Endothelial cell of umbilical vein (primary cell): ENCODE data around the gene C7orf33. TPM values are rescaled to one million over a fixed set of nuclear protein-coding genes. Genes with fewer than 3 reads are reported as not detected.

ENCODE experiments used
- BruUV-seq: library from RNA; stranded (reverse); fragments of 400-500 nt; replicated peaks from 2 replicates; lab custom pipeline; 2021; lab: Mats Ljungman, UMichigan
- CTCF ChIA-PET: fragments of 300-600, 350-600 bp; sonication (Branson Sonifier 250); formaldehyde crosslinking; loops from one replicate; lab custom pipeline; 2021; ENCODE audit warnings: antibody characterized with exemption, inconsistent platforms; lab: Charles Lee
- POLR2A ChIA-PET: fragments of 300-600, 350-600 bp; sonication (Branson Sonifier 250); formaldehyde crosslinking; loops from one replicate; lab custom pipeline; 2021; ENCODE audit warnings: antibody characterized with exemption, inconsistent platforms; lab: Charles Lee
- DNase-seq: peaks from one replicate; pipeline ENCODE4 v3.0.0-alpha.2; 2011; ENCODE audit warnings: low read depth, low spot score
- FAIRE-seq: peaks from 2 replicates; lab custom pipeline; 2011; peaks lifted over from hg19 to GRCh38; lab: Jason Lieb, UNC
- H2AFZ ChIP-seq: 2 replicates; pipeline ENCODE4 v1.6.0; 2012; ENCODE audit warnings: low read depth, low read length, control low read depth, inconsistent platforms
- H3K27ac ChIP-seq: 2 replicates; pipeline ENCODE4 v1.5.1; 2011; ENCODE audit warnings: low read depth, mild to moderate bottlenecking, control low read depth, low read length, moderate library complexity; ENCODE audit not compliant: insufficient read depth
- H3K27me3 ChIP-seq, 2 experiments: 2 replicates each; pipeline versions ENCODE4 v1.6.0 to v1.6.1; 2011; ENCODE audit warnings: low read length in 2 of 2, mixed read lengths in 1 of 2; ENCODE audit not compliant: control insufficient read depth in 2 of 2, insufficient read depth in 2 of 2
- H3K36me3 ChIP-seq, 2 experiments: 2 replicates in 1 of 2; 3 replicates in 1 of 2; pipeline ENCODE4 v1.5.1; 2011; ENCODE audit warnings: low read length in 2 of 2, mild to moderate bottlenecking in 1 of 2, moderate library complexity in 1 of 2; ENCODE audit not compliant: control insufficient read depth in 2 of 2, insufficient read depth in 2 of 2; ENCODE audit errors: extremely low read depth in 1 of 2
- H3K4me1 ChIP-seq: 3 replicates; pipeline ENCODE4 v1.5.1; 2011; ENCODE audit warnings: mild to moderate bottlenecking, low read length; ENCODE audit not compliant: control insufficient read depth, insufficient read depth; ENCODE audit errors: extremely low read depth
- H3K4me2 ChIP-seq: 2 replicates; pipeline ENCODE4 v1.6.1; 2011; ENCODE audit warnings: low read length, control low read depth, mixed read lengths; ENCODE audit not compliant: insufficient read depth
- H3K4me3 ChIP-seq, 3 experiments: fragments of 200-600 bp in 1 of 3; sonication (generic), shearing (Covaris generic) in 1 of 3; replicated peaks in 1 of 3; 2 replicates each; pipeline ENCODE4 v1.5.1; 2011 to 2016; ENCODE audit warnings: control low read depth in 3 of 3, low read length in 3 of 3, mild to moderate bottlenecking in 2 of 3, inconsistent platforms in 1 of 3, low read depth in 1 of 3, moderate library complexity in 1 of 3; ENCODE audit not compliant: insufficient read depth in 1 of 3
- H3K79me2 ChIP-seq: 2 replicates; pipeline ENCODE4 v1.6.0; 2012; ENCODE audit warnings: low read length, inconsistent platforms; ENCODE audit not compliant: control insufficient read depth, insufficient read depth
- H3K9ac ChIP-seq: replicated peaks from 2 replicates; pipeline ENCODE3; 2011; ENCODE audit warnings: low read length, control low read depth; ENCODE audit not compliant: insufficient read depth; ENCODE audit errors: extremely low read depth
- H3K9me1 ChIP-seq: replicated peaks from 3 replicates; pipeline ENCODE4 v1.6.0; 2011; ENCODE audit warnings: mild to moderate bottlenecking, low read length; ENCODE audit not compliant: control insufficient read depth, insufficient read depth; ENCODE audit errors: extremely low read depth
- H3K9me3 ChIP-seq: replicated peaks from 2 replicates; pipeline ENCODE4 v1.5.1; 2012; ENCODE audit warnings: low read length, inconsistent platforms; ENCODE audit not compliant: control insufficient read depth, insufficient read depth
- H4K20me1 ChIP-seq: replicated peaks from 2 replicates; pipeline ENCODE3; 2011; ENCODE audit warnings: mild to moderate bottlenecking, low read length; ENCODE audit not compliant: control insufficient read depth, insufficient read depth; ENCODE audit errors: extremely low read depth
- CTCF ChIP-seq, 2 donors: IDR thresholded peaks; 1 replicate in 1 of 2; 2 replicates in 1 of 2; pipeline ENCODE4 v1.5.1; 2011; ENCODE audit warnings: low read length in 2 of 2, mild to moderate bottlenecking in 2 of 2, moderate library complexity in 2 of 2, control low read depth in 1 of 2, inconsistent platforms in 1 of 2, low read depth in 1 of 2; ENCODE audit not compliant: insufficient read depth in 1 of 2; ENCODE audit errors: extremely low read depth in 1 of 2
- EZH2 ChIP-seq: IDR thresholded peaks from 2 replicates; pipeline ENCODE4 v1.6.1; 2012; ENCODE audit warnings: borderline replicate concordance, low read depth, mild to moderate bottlenecking, moderate library complexity, low read length, inconsistent platforms; ENCODE audit not compliant: severe bottlenecking
- FOS ChIP-seq: IDR thresholded peaks from 2 replicates; pipeline ENCODE4 v1.6.1; 2011; ENCODE audit warnings: mild to moderate bottlenecking, low read length, moderate library complexity, borderline replicate concordance; ENCODE audit not compliant: insufficient read depth
- GATA2 ChIP-seq: IDR thresholded peaks from 2 replicates; pipeline ENCODE4 v1.7.0; 2011; ENCODE audit warnings: low read depth, mild to moderate bottlenecking, moderate library complexity, mixed read lengths, low read length; ENCODE audit not compliant: insufficient read length, insufficient read depth
- JUN ChIP-seq: IDR thresholded peaks from 2 replicates; pipeline ENCODE4 v1.6.1; 2011; ENCODE audit warnings: borderline replicate concordance, low read depth; ENCODE audit not compliant: insufficient read length, insufficient read depth
- MAX ChIP-seq: IDR thresholded peaks from 2 replicates; pipeline ENCODE4 v1.6.1; 2011; ENCODE audit not compliant: insufficient read depth, insufficient read length
- MYC ChIP-seq: IDR thresholded peaks from one replicate; pipeline ENCODE4 v1.6.1; 2011; ENCODE audit warnings: mild to moderate bottlenecking, low read depth, low read length
- POLR2A ChIP-seq: IDR thresholded peaks from 2 replicates; pipeline ENCODE4 v1.6.1; 2012; ENCODE audit warnings: low read depth, mild to moderate bottlenecking, control low read depth, low read length
- POLR2AphosphoS5 ChIP-seq: IDR thresholded peaks from 2 replicates; pipeline ENCODE4 v1.6.1; 2012; ENCODE audit warnings: low read depth, mild to moderate bottlenecking, control low read depth, low read length, moderate library complexity; ENCODE audit not compliant: insufficient read depth
- dilution Hi-C: fragments of 300-500 bp; cut with MboI; formaldehyde crosslinking; loops from one replicate; pipeline ENCODE4 v1.15.0; 2019; ENCODE audit warnings: low sequenced_read_pairs; ENCODE audit not compliant: extremely low pct_ligation_motif_present
- intact Hi-C: fragments of 100-400 bp; cut with micrococcal nuclease; formaldehyde crosslinking; loops from one replicate; pipeline ENCODE4 v1.10.0; 2022
- polyA plus RNA-seq, 4 experiments: library from polyadenylated mRNA; depleted of rRNA in 3 of 4; stranded (reverse) in 3 of 4; unstranded in 1 of 4; fragments of >200 nt; gene quantifications; 2 replicates each; pipeline versions ENCODE4 v1.2.1 to v1.2.3, GENCODE V29; 2011 to 2012; ENCODE audit warnings: missing spikeins in 1 of 4
- total RNA-seq: library from RNA; stranded (reverse); gene quantifications from 2 replicates; pipeline ENCODE4 v1.2.3, GENCODE V29; 2021

The C7orf33 gene
- total and polyA plus RNA-seq, 2 donors (not counting 3 experiments of a cell fraction or from before 2014, with no cell fraction given): not detected

GRCh38 chr7:148637094-148637493 is 46.5 kb downstream of the C7orf33 start:
- dilution Hi-C loops: no loop called here
- no peak for FAIRE-seq
- CTCF ChIA-PET: no interaction called here

More at GRCh38 chr7:148637094-148637493, 46.5 kb downstream of the C7orf33 start:
- Histone ChIP-seq H3K36me3 (no peaks in the 10 kb centered on the region), H3K4me3 (no peak overlapping the region), H3K27me3 (no peaks in the 10 kb centered on the region), H2AFZ (no peak overlapping the region), H3K4me2 (no peak overlapping the region), H3K9me3 (no peaks in the 10 kb centered on the region), H3K27ac (no peak overlapping the region), H4K20me1 (no peaks in the 10 kb centered on the region), H3K4me1 (no peaks in the 10 kb centered on the region), H3K79me2 (no peaks in the 10 kb centered on the region), H3K9me1 (no peaks in the 10 kb centered on the region), H3K9ac (no peak overlapping the region)
- no peak for DNase-seq
- TF ChIP-seq GATA2 (no peak), MAX (no peak), EZH2 (no peak), CTCF (IDR thresholded peaks at IDR 0.05; ENCODE audit: extremely low read depth in 1 of 2, insufficient read depth in 1 of 2, low read depth in 1 of 2, low read length in 2 of 2) (no peak), MYC (no peak), JUN (no peak), FOS (no peak), POLR2AphosphoS5 (no peak), POLR2A (no peak)
- no TSS peak for BruUV-seq
- intact Hi-C loops: no loop called here
- POLR2A ChIA-PET: no interaction called here
